CD4-positive, alpha-beta T cell treated with Interferon alpha-2 for 1 hour (primary cell): ENCODE measurements around the gene RNU6-7.

ENCODE experiments used
- DNase-seq, 2 donors: peaks; one replicate each; pipeline ENCODE4 v3.0.0-alpha.2; 2020 to 2022

The RNU6-7 gene

GRCh38 chr14:32205984-32206383, 4.1 kb downstream of the RNU6-7 start:
- peak; percentile 3 to 20 for DNase-seq

GRCh38 chr14:32206552-32206951, 4.7 kb downstream of the RNU6-7 start:
- DNase-seq = no peak

- no peak for DNase-seq
Observed at GRCh38 chr14:32208490-32208889, 6.6 kb downstream of the RNU6-7 start.

- DNase-seq = no peak
Observed at GRCh38 chr14:32209471-32209870, 7.6 kb downstream of the RNU6-7 start.

GRCh38 chr14:32211068-32211404, 9.2 kb downstream of the RNU6-7 start:
- DNase-seq = no peak

GRCh38 chr14:32212833-32213232, 11.0 kb downstream of the RNU6-7 start:
- no peak for DNase-seq

- no peak for DNase-seq
Observed at GRCh38 chr14:32217301-32217700, 15.5 kb downstream of the RNU6-7 start.

GRCh38 chr14:32224737-32225377, 23.0 kb downstream of the RNU6-7 start:
- no peak for DNase-seq

GRCh38 chr14:32225378-32225920, 23.6 kb downstream of the RNU6-7 start:
- DNase-seq = no peak

GRCh38 chr14:32226056-32226455, 24.2 kb downstream of the RNU6-7 start:
- no peak for DNase-seq

GRCh38 chr14:32230181-32230580, 28.3 kb downstream of the RNU6-7 start:
- DNase-seq = no peak

- no peak for DNase-seq
Observed at GRCh38 chr14:32230695-32231280, 28.9 kb downstream of the RNU6-7 start.

GRCh38 chr14:32232481-32232880, 30.6 kb downstream of the RNU6-7 start:
- DNase-seq = no peak

- DNase-seq = peak in 1 of 2 donors; percentile 2
Observed at GRCh38 chr14:32233260-32233659, 31.4 kb downstream of the RNU6-7 start.

- DNase-seq = no peak
Observed at GRCh38 chr14:32244404-32244803, 42.6 kb downstream of the RNU6-7 start.

GRCh38 chr14:32246751-32247150, 44.9 kb downstream of the RNU6-7 start:
- no peak for DNase-seq

- DNase-seq = no peak
Observed at GRCh38 chr14:32249371-32249770, 47.5 kb downstream of the RNU6-7 start.

GRCh38 chr14:32249780-32250179, 47.9 kb downstream of the RNU6-7 start:
- no peak for DNase-seq

GRCh38 chr14:32250681-32251080, 48.8 kb downstream of the RNU6-7 start:
- DNase-seq = no peak

- no peak for DNase-seq
Observed at GRCh38 chr14:32251530-32251929, 49.7 kb downstream of the RNU6-7 start.
